Choroid plexus epithelial cell (primary cell): ENCODE data around the gene JPH3.
A peak's percentile ranks its signal among the peaks of the same experiment; 100 is the strongest.

Source experiments
- DNase-seq: peaks from one replicate; pipeline ENCODE4 v3.0.0-alpha.2; 2010; ENCODE audit warnings: low read depth
- H3K4me3 ChIP-seq: 2 replicates; pipeline ENCODE4 v1.5.1; 2011; ENCODE audit warnings: low read depth, mild to moderate bottlenecking, control low read depth, low read length, moderate library complexity
- TF ChIP-seq, protein P1 (sequence below): conservative IDR thresholded peaks from 2 replicates; pipeline ENCODE4 v1.5.1; 2011; ENCODE audit warnings: low read depth, mild to moderate bottlenecking, control low read depth, inconsistent platforms, low read length, moderate library complexity

JPH3 gene

DNA sequence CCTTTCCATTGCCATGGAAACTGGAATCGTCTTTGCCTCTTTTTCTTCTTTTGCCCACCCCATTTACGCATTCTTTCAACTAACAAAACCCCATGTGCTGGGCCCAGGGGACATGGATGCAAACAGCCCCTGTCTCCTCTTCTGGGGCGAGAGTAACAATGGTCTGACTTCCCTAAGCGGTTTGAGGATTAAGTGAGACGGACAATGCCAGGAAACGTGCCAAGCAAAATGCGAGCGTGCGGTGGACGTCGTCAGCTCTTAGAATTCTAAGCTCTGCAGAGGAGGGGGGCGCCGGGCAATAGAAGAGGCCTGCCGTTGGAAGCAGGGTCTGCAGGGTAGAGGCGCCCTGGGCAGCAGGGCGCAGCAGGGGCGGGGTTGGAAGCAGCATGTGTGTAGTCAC lies 42.4 kb upstream of the JPH3 start:
- DNase-seq = no peak
- TF ChIP-seq, protein P1, sequence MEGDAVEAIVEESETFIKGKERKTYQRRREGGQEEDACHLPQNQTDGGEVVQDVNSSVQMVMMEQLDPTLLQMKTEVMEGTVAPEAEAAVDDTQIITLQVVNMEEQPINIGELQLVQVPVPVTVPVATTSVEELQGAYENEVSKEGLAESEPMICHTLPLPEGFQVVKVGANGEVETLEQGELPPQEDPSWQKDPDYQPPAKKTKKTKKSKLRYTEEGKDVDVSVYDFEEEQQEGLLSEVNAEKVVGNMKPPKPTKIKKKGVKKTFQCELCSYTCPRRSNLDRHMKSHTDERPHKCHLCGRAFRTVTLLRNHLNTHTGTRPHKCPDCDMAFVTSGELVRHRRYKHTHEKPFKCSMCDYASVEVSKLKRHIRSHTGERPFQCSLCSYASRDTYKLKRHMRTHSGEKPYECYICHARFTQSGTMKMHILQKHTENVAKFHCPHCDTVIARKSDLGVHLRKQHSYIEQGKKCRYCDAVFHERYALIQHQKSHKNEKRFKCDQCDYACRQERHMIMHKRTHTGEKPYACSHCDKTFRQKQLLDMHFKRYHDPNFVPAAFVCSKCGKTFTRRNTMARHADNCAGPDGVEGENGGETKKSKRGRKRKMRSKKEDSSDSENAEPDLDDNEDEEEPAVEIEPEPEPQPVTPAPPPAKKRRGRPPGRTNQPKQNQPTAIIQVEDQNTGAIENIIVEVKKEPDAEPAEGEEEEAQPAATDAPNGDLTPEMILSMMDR = no peak

DNA sequence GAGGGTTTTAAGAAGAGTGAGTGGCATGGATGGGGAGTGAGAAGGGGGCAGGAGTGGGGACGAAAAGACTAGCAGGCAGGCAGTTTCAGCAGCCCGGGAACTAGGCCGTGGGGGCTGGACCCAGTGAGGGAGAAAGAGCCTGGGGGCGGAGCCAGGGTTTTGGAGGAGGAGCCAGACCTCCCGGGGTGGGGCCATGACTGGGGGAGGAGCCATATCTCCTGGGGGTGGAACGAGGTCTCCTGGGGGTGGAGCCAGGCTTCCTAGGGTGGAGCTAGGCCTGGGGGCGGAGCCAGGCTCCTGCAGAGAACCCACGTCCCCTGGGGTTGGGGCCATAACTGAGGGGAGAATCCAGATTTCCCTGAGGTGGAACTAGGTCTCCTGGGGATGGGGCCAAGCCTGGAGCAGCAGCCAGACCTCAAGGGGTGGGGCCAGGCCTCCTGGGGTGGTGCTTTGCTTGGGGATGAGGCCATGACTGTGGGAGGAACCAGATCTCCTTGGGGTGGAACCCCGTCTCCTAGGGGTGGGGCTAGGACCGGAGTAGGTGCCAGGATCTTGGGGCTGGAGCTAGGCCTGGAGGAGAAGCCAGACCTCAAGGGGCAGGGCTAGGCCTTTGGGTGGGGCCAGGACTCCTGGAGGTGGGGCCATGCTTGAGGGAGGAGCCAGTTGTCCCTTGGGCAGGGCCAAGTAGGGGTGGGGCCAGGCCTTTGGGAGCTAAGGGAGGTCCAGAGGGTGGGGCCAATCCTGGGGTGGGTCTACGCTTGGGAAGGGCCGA lies 41.7 kb upstream of the JPH3 start:
- DNase-seq = peak; percentile 26
- TF ChIP-seq, protein P1 = no peak
- no peak overlapping the region for H3K4me3 ChIP-seq

More for the DNA sequence above, 42.4 kb upstream of the JPH3 start:
- H3K4me3 ChIP-seq = no peak overlapping the region

DNA sequence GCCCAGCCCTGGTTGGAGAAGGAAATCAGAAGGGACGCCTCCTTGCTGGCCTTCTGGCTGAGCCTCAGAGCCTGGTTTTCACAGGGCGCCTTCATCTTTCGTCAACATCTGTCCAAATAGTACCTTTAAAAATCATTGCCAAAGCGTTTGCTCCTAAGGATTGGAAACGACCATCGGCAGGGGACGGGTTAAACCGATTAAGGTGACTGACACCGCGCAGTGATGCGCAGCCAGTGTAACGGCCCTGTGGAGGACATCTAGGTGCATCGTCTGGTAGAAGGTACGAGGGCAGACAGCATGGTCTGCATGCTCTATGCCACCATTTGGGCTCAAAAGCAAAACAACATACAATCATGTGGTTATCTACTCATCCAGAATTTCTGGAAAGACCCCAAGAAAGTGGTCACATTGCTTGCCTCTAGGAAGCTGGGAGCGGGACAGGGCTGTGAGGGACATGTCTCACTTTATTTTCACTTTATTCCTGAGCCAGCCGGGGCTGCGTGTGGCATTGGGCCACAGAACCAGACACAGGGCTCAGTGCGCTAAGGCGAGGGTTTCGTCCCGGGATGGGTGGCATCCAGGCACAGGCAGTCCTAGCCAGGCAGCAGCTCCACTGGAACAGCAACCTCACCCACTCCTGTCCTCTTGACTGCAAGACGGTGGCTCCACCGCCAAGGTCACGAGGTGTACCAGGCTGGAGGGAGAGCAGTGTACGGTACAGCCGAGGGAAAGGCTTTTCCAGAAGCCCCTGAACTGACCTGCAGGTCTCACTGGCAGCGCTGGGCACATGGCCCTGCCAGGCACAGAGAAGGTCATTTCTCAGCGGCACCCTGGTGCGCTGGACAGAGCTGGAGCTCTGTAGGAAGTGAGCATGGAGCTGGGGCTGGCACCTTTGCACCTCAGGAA lies 40.9 kb upstream of the JPH3 start:
- no peak for DNase-seq
- TF ChIP-seq, protein P1 = no peak
- H3K4me3 ChIP-seq = no peak overlapping the region

DNA sequence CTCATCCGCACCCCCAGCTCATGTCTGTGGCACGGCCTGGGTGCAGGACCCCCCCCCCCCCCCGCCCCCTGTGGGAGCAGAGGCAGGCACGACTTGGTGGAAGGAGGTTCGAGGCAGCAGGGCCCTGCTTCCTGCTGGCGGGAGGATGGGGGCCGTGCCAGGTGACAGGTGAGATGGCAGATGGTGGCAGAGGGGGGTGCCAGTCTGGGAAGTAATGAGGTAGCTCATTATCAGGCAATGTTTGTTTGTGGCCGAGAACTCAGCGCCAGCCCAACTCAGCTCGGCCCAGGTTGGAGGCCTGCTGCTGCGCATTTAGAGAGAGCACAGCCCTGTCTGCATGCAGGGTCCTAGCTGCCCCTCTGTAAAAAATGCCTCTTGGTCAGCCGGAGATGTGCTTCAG lies 40.1 kb upstream of the JPH3 start:
- H3K4me3 ChIP-seq = no peak overlapping the region
- DNase-seq = no peak
- TF ChIP-seq, protein P1 = no peak

DNA sequence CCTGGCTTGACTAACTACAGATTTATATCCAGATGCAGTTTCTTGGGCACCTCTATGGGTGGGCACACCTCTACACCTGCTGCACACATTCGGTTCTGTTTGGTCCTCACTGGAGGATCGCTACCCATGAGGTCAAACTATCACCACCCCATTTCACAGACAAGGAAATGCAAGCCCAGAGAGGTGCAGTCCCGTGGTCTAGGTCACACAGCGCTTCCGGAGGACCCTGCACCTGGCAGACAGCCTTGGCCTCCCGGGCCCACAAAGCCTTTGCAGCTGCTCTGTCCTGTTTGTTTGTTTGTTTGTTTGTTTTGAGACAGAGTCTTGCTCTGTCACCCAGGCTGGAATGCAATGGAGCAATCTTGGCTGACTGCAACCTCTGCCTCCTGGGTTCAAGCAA lies 39.3 kb upstream of the JPH3 start:
- no peak for DNase-seq
- TF ChIP-seq, protein P1 = no peak

DNA sequence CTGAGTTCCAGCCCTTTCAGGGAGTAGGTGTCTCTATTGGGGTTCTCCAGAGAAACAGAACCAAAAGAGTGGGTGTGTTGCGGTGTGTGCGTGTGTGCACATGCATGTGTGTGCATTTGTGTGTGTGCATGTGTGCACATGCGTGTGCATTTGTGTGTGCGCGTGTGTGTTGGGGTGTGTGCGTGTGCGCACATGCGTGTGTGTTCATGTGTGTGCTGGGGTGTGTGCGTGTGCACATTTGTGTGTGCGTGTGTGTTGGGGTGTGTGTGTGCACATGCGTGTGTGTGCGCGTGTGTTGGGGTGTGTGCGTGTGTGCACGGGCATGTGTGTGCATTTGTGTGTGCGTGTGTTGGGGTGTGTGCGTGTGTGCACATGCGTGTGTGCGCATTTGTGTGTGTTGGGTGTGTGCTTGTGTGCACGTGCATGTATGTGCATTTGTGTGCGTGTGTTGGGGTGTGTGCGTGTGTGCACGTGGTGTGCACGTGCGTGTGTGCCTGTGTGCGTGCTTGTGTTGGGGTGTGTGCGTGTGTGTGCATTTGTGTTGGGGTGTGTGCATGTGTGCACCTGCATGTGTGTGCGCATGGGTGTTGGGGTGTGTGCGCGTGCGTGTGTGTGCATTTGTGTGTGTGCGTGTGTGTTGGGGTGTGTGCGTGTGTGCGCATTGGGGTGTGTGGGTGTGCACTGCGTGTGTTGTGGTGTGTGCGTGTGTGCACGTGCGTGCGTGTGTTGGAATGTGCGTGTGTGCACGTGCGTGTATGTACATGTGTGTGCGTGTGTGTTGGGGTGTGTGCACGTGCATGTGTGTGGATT lies 38.4 kb upstream of the JPH3 start:
- H3K4me3 ChIP-seq = no peak overlapping the region
- DNase-seq = no peak
- TF ChIP-seq, protein P1 = no peak

More for the DNA sequence above, 39.3 kb upstream of the JPH3 start:
- no peak overlapping the region for H3K4me3 ChIP-seq
